Naive thymus-derived CD4-positive, alpha-beta T cell (primary cell): Measurements from ENCODE around the gene STX4. TPM values are rescaled to one million over a fixed set of nuclear protein-coding genes. Genes with fewer than 3 reads are reported as not detected.

Source experiments
- ATAC-seq: fragments of 150-1000 bp; cut with Tn5 transposase; 2 replicates; pipeline ENCODE4 v1.10.0; 2021; ENCODE audit warnings: mild to moderate bottlenecking, moderate library complexity
- CTCF ChIA-PET: fragments of 350-600 bp; sonication (Branson Sonifier 250); formaldehyde crosslinking; loops from one replicate; lab custom pipeline; 2021; ENCODE audit warnings: antibody characterized with exemption; lab: Charles Lee
- POLR2A ChIA-PET: fragments of 350-600 bp; sonication (Branson Sonifier 250); formaldehyde crosslinking; loops from one replicate; lab custom pipeline; 2021; ENCODE audit warnings: antibody characterized with exemption, inconsistent platforms; lab: Charles Lee
- DNase-seq, 9 donors: peaks; one replicate each; pipeline versions ENCODE4 v3.0.0 to v3.0.0-alpha.2; 2020 to 2022; ENCODE audit warnings: mixed read lengths in 1 of 9
- H3K27ac ChIP-seq: one replicate; pipeline ENCODE4 v1.7.0; 2013; ENCODE audit warnings: mild to moderate bottlenecking, low read depth, low read length, moderate library complexity
- H3K27me3 ChIP-seq, 2 donors: one replicate each; pipeline ENCODE4 v1.7.0; 2013; ENCODE audit warnings: low read length in 2 of 2, mild to moderate bottlenecking in 2 of 2, moderate library complexity in 2 of 2; ENCODE audit not compliant: control insufficient read depth in 2 of 2, insufficient read depth in 2 of 2
- H3K36me3 ChIP-seq, 3 experiments: 1 replicate in 2 of 3; 2 replicates in 1 of 3; pipeline ENCODE4 v1.7.0; 2013; ENCODE audit warnings: low read length in 3 of 3, mild to moderate bottlenecking in 3 of 3, moderate library complexity in 1 of 3; ENCODE audit not compliant: insufficient read depth in 3 of 3, control insufficient read depth in 2 of 3
- H3K4me1 ChIP-seq, 2 donors: one replicate each; pipeline ENCODE4 v1.7.0; 2013; ENCODE audit warnings: low read length in 2 of 2, mild to moderate bottlenecking in 2 of 2, moderate library complexity in 1 of 2; ENCODE audit not compliant: control insufficient read depth in 2 of 2, insufficient read depth in 2 of 2
- H3K4me3 ChIP-seq: 2 replicates; pipeline ENCODE4 v1.7.0; 2013; ENCODE audit warnings: mild to moderate bottlenecking, low read length
- H3K9me3 ChIP-seq, 3 experiments: 1 replicate in 2 of 3; 2 replicates in 1 of 3; pipeline ENCODE4 v1.7.0; 2013; ENCODE audit warnings: low read length in 3 of 3; ENCODE audit not compliant: control insufficient read depth in 2 of 3
- H3K27ac Mint-ChIP-seq, 9 donors: one replicate each; pipeline ENCODE4 v1.8.0; 2020 to 2022; ENCODE audit warnings: mixed read lengths in 9 of 9, mild to moderate bottlenecking in 8 of 9, moderate library complexity in 5 of 9, inconsistent platforms in 2 of 9
- H3K27me3 Mint-ChIP-seq, 5 donors: one replicate each; pipeline ENCODE4 v1.8.0; 2021 to 2022; ENCODE audit warnings: mixed read lengths in 5 of 5, mild to moderate bottlenecking in 1 of 5
- H3K36me3 Mint-ChIP-seq, 5 donors: one replicate each; pipeline ENCODE4 v1.8.0; 2020 to 2022; ENCODE audit warnings: mixed read lengths in 5 of 5, mild to moderate bottlenecking in 3 of 5, inconsistent platforms in 1 of 5
- H3K4me1 Mint-ChIP-seq, 7 donors: one replicate each; pipeline ENCODE4 v1.8.0; 2020 to 2022; ENCODE audit warnings: mixed read lengths in 7 of 7, mild to moderate bottlenecking in 3 of 7, inconsistent platforms in 1 of 7
- H3K4me3 Mint-ChIP-seq, 10 donors: one replicate each; pipeline ENCODE4 v1.8.0; 2020 to 2022; ENCODE audit warnings: mild to moderate bottlenecking in 10 of 10, mixed read lengths in 10 of 10, moderate library complexity in 6 of 10, inconsistent platforms in 2 of 10
- H3K9me3 Mint-ChIP-seq, 11 donors: one replicate each; pipeline ENCODE4 v1.8.0; 2020 to 2022; ENCODE audit warnings: mixed read lengths in 11 of 11, mild to moderate bottlenecking in 4 of 11, inconsistent platforms in 1 of 11, moderate library complexity in 1 of 11
- intact Hi-C, 2 donors: fragments of 100-400 bp; cut with micrococcal nuclease; formaldehyde crosslinking; loops; one replicate each; pipeline ENCODE4 v1.15.1; 2023
- polyA plus RNA-seq, 2 donors: library from polyadenylated mRNA; unstranded; fragments of 300-500 nt; fragmentation: Illumina TruSeq; gene quantifications; one replicate each; pipeline ENCODE4 v1.2.3, GENCODE V29; 2021
- total RNA-seq, 6 experiments: library from RNA in 5 of 6; stranded (reverse) in 5 of 6; gene quantifications; 1 replicate in 5 of 6; 2 replicates in 1 of 6; pipeline ENCODE4 v1.2.3 and lab custom pipeline; 2021 to 2026

The STX4 gene
- total and polyA plus RNA-seq, 7 experiments from 2014 or later = 23.1 to 114 (median 84.0) TPM

- Mint-ChIP-seq H3K4me1 (peaks cover 0 to 17% (median 0%) of the 10 kb centered on the region in 7 donors), H3K9me3 (no peaks in the 10 kb centered on the region), H3K27ac (no peak overlapping the region), H3K4me3 (peak overlapping the region in 1 of 10 donors; percentile 5), H3K27me3 (no peaks in the 10 kb centered on the region), H3K36me3 (peaks cover 0 to 7% (median under 1%) of the 10 kb centered on the region in 5 donors)
- ChIA-PET CTCF (interaction anchor here (0.9 to 1.5 kb wide), 6 partner anchors 26 to 887 kb away, joined by 3 to 5 read pairs (median 3); partner anchors contain the start of gene ZNF267), POLR2A (interaction anchor here (0.7 to 1.1 kb wide), 2 partner anchors 14 to 447 kb away, joined by 3 read pairs; no protein-coding TSS in a partner anchor)
- H3K4me1 ChIP-seq = no peaks in the 10 kb centered on the region
- H3K27ac ChIP-seq = no peak overlapping the region
- intact Hi-C loops = no loop called here
- no peaks in the 10 kb centered on the region for H3K9me3 ChIP-seq
- H3K4me3 ChIP-seq = no peak overlapping the region
- peaks cover 0 to 32% (median 0%) of the 10 kb centered on the region in 3 experiments for H3K36me3 ChIP-seq
- ATAC-seq (no peak), DNase-seq (no peak)
- no peaks in the 10 kb centered on the region for H3K27me3 ChIP-seq
Measured at GRCh38 chr16:30986129-30986991, 47.0 kb upstream of the STX4 start.

GRCh38 chr16:30987581-30988190 lies 45.7 kb upstream of the STX4 start:
- no peak overlapping the region for H3K27ac Mint-ChIP-seq
- no peak overlapping the region for H3K27ac ChIP-seq
- intact Hi-C loops = no loop called here
- peaks cover 0 to 22% (median 0%) of the 10 kb centered on the region in 3 experiments for H3K36me3 ChIP-seq
- peaks cover 0 to 14% (median 0%) of the 10 kb centered on the region in 7 donors for H3K4me1 Mint-ChIP-seq
- no peaks in the 10 kb centered on the region for H3K9me3 ChIP-seq
- ChIA-PET POLR2A (interaction anchor here (0.6 kb wide), 1 partner anchor 13 kb away, joined by 3 read pairs; no protein-coding TSS in a partner anchor), CTCF (interaction anchor here (0.6 to 1.1 kb wide), 2 partner anchors 347 to 881 kb away, joined by 3 read pairs; no protein-coding TSS in a partner anchor)
- H3K36me3 Mint-ChIP-seq = peaks cover 0 to 4% (median 0%) of the 10 kb centered on the region in 5 donors
- H3K4me3 ChIP-seq = no peak overlapping the region
- DNase-seq = no peak
- H3K4me3 Mint-ChIP-seq = no peak overlapping the region
- no peaks in the 10 kb centered on the region for H3K27me3 ChIP-seq
- no peaks in the 10 kb centered on the region for H3K27me3 Mint-ChIP-seq
- H3K4me1 ChIP-seq = no peaks in the 10 kb centered on the region
- ATAC-seq = no peak
- H3K9me3 Mint-ChIP-seq = no peaks in the 10 kb centered on the region

DNA sequence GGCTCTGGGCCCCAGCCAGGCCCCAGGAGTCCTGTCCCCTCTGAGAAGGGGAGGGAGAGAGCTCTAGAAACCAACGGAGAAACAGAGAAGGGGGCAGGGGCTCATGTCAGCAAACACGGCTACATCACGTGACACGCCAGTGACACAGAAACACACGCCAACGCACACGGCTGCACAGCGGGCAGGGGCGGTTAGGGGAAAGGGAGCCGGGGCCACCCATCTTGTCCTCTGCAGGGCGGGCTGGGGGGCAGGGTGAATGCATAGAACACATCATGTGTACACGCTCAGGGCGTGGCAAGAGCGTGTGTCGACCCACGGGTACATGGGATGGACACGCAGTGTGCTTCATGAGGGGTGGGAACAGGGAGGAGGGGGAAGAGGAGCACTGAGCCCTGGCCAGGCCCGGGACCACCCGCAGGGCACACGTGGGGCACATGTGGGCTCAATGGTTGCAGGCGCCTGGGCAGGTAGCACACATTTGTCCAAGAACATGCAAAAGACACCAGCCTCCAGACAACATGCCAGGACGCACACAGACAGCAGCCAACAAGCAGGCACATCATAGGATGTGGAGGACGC lies 43.8 kb upstream of the STX4 start:
- Histone ChIP-seq H3K36me3 (peaks cover 0 to 3% (median 0%) of the 10 kb centered on the region in 3 experiments), H3K4me3 (no peak overlapping the region), H3K9me3 (no peaks in the 10 kb centered on the region), H3K27ac (no peak overlapping the region), H3K4me1 (no peaks in the 10 kb centered on the region), H3K27me3 (no peaks in the 10 kb centered on the region)
- Mint-ChIP-seq H3K27ac (no peak overlapping the region), H3K9me3 (no peaks in the 10 kb centered on the region), H3K4me1 (peaks cover 0 to 11% (median 0%) of the 10 kb centered on the region in 7 donors), H3K27me3 (no peaks in the 10 kb centered on the region), H3K4me3 (no peak overlapping the region), H3K36me3 (no peaks in the 10 kb centered on the region)
- intact Hi-C loops = no loop called here
- no peak for DNase-seq
- CTCF ChIA-PET = no interaction called here
- no peak for ATAC-seq
- POLR2A ChIA-PET = no interaction called here

GRCh38 chr16:30990105-30990504 lies 43.3 kb upstream of the STX4 start:
- H3K27me3 Mint-ChIP-seq = no peaks in the 10 kb centered on the region
- Histone ChIP-seq H3K4me3 (no peak overlapping the region), H3K27me3 (no peaks in the 10 kb centered on the region), H3K27ac (no peak overlapping the region), H3K9me3 (no peaks in the 10 kb centered on the region), H3K36me3 (no peaks in the 10 kb centered on the region), H3K4me1 (no peaks in the 10 kb centered on the region)
- H3K9me3 Mint-ChIP-seq = no peaks in the 10 kb centered on the region
- H3K27ac Mint-ChIP-seq = no peak overlapping the region
- DNase-seq = no peak
- POLR2A ChIA-PET = no interaction called here
- CTCF ChIA-PET = no interaction called here
- ATAC-seq = no peak
- H3K4me3 Mint-ChIP-seq = no peak overlapping the region
- intact Hi-C loops = no loop called here
- H3K4me1 Mint-ChIP-seq = peaks cover 0 to 11% (median 0%) of the 10 kb centered on the region in 7 donors
- no peaks in the 10 kb centered on the region for H3K36me3 Mint-ChIP-seq

GRCh38 chr16:30991052-30991451 lies 42.3 kb upstream of the STX4 start:
- ChIA-PET POLR2A (no interaction called here), CTCF (no interaction called here)
- H3K4me3 Mint-ChIP-seq = no peak overlapping the region
- Histone ChIP-seq H3K4me3 (no peak overlapping the region), H3K36me3 (no peaks in the 10 kb centered on the region), H3K4me1 (no peaks in the 10 kb centered on the region), H3K27ac (no peak overlapping the region), H3K9me3 (no peaks in the 10 kb centered on the region), H3K27me3 (no peaks in the 10 kb centered on the region)
- no peaks in the 10 kb centered on the region for H3K27me3 Mint-ChIP-seq
- intact Hi-C loops = no loop called here
- H3K9me3 Mint-ChIP-seq = no peaks in the 10 kb centered on the region
- H3K36me3 Mint-ChIP-seq = no peaks in the 10 kb centered on the region
- peaks cover 0 to 6% (median under 1%) of the 10 kb centered on the region in 7 donors for H3K4me1 Mint-ChIP-seq
- ATAC-seq (no peak), DNase-seq (no peak)
- H3K27ac Mint-ChIP-seq = no peak overlapping the region

DNA sequence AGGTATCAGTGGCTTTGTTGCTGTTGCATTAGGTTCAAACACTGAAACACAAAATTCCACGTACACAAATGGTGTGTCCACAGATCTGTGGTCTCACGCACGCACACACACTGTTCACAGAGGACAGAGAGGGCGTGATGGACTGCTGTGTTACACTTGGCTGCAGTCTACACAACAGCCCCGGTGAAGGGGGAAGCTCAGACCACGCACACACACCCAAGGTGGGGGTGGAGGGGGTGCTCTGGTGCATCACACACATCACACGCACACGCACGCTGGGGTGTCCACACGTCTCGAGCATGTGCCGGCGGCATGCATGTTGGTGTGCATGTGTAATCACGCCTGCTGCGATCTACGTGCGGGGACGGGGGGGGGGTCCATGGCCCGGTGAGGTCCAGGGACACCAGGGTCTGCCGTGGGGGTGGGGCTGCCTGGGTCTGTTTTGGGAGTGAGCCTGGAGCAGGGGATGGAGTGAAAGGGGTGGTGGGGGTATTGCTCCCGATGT lies 41.0 kb upstream of the STX4 start:
- POLR2A ChIA-PET = no interaction called here

More for the DNA sequence above, 41.0 kb upstream of the STX4 start:
- Histone ChIP-seq H3K27me3 (no peaks in the 10 kb centered on the region), H3K27ac (no peak overlapping the region), H3K9me3 (no peaks in the 10 kb centered on the region), H3K4me3 (no peak overlapping the region), H3K36me3 (no peaks in the 10 kb centered on the region), H3K4me1 (peaks cover 5 to 7% of the 10 kb centered on the region in 2 donors)
- intact Hi-C loops = no loop called here
- DNase-seq (no peak), ATAC-seq (no peak)
- Mint-ChIP-seq H3K4me1 (peaks cover 0 to 9% (median 4%) of the 10 kb centered on the region in 7 donors), H3K9me3 (no peaks in the 10 kb centered on the region), H3K36me3 (no peaks in the 10 kb centered on the region), H3K27ac (no peak overlapping the region), H3K4me3 (no peak overlapping the region), H3K27me3 (no peaks in the 10 kb centered on the region)
- CTCF ChIA-PET = no interaction called here
